Loucy (cell line): ENCODE measurements around the gene MDFI.

Experiments used
- H2AFZ ChIP-seq: fragments of 200-600 bp; sonication (generic); 2 replicates; pipeline ENCODE4 v1.6.0; 2016; ENCODE audit warnings: antibody characterized with exemption, mild to moderate bottlenecking, low read length, moderate library complexity
- H3F3A ChIP-seq: fragments of 200-600 bp; 2 replicates; pipeline ENCODE4 v1.6.0; 2016; ENCODE audit warnings: antibody characterized with exemption, low read depth, mild to moderate bottlenecking
- H3K27me3 ChIP-seq: fragments of 200-600 bp; sonication (generic); 2 replicates; pipeline ENCODE4 v1.6.1; 2014; ENCODE audit warnings: low read length, mild to moderate bottlenecking; ENCODE audit not compliant: insufficient read depth, poor library complexity, severe bottlenecking
- H3K36me3 ChIP-seq: fragments of 200-600 bp; sonication (generic); 2 replicates; pipeline ENCODE4 v1.6.1; 2016; ENCODE audit warnings: low read length; ENCODE audit not compliant: insufficient read depth
- H3K4me1 ChIP-seq: fragments of 200-600 bp; sonication (generic); 2 replicates; pipeline ENCODE4 v1.5.1; 2014; ENCODE audit warnings: low read length, mild to moderate bottlenecking; ENCODE audit not compliant: insufficient read depth, poor library complexity, severe bottlenecking
- H3K4me2 ChIP-seq: fragments of 200-600 bp; sonication (generic); 2 replicates; pipeline ENCODE4 v1.6.0; 2014; ENCODE audit warnings: antibody characterized with exemption, low read length, low read depth, mild to moderate bottlenecking; ENCODE audit not compliant: poor library complexity, severe bottlenecking
- H3K4me3 ChIP-seq: fragments of 200-600 bp; sonication (generic); 2 replicates; pipeline ENCODE4 v1.5.1; 2014; ENCODE audit warnings: low read length, mild to moderate bottlenecking, mixed read lengths; ENCODE audit not compliant: poor library complexity, severe bottlenecking
- H3K79me2 ChIP-seq: fragments of 200-600 bp; sonication (generic); 2 replicates; pipeline ENCODE4 v1.6.1; 2014; ENCODE audit warnings: low read length; ENCODE audit not compliant: insufficient read depth
- H3K9ac ChIP-seq: fragments of 200-600 bp; sonication (generic); 2 replicates; pipeline ENCODE4 v1.6.0; 2014; ENCODE audit warnings: mild to moderate bottlenecking, low read depth, low read length, moderate library complexity; ENCODE audit not compliant: poor library complexity, severe bottlenecking
- H3K9me2 ChIP-seq: fragments of 200-600 bp; sonication (generic); replicated peaks from 2 replicates; pipeline ENCODE4 v1.6.1; 2016; ENCODE audit warnings: low read depth, low read length, mixed read lengths
- H3K9me3 ChIP-seq: fragments of 200-600 bp; sonication (generic); 2 replicates; pipeline ENCODE4 v1.6.1; 2014; ENCODE audit warnings: mild to moderate bottlenecking, antibody characterized with exemption, low read length, low read depth; ENCODE audit not compliant: insufficient read depth
- H4K20me1 ChIP-seq: fragments of 200-600 bp; sonication (generic); 2 replicates; pipeline ENCODE4 v1.6.0; 2014; ENCODE audit warnings: antibody characterized with exemption, low read length, mild to moderate bottlenecking; ENCODE audit not compliant: insufficient read depth, poor library complexity, severe bottlenecking
- CTCF ChIP-seq: fragments of 200-600 bp; sonication (generic); conservative IDR thresholded peaks from 2 replicates; pipeline ENCODE4 v1.5.1; 2014; ENCODE audit warnings: mild to moderate bottlenecking, antibody characterized with exemption, low read length
- EZH2phosphoT487 ChIP-seq: fragments of 200-600 bp; IDR thresholded peaks from 2 replicates; pipeline ENCODE4 v1.6.1; 2018; ENCODE audit warnings: antibody characterized with exemption, mild to moderate bottlenecking, moderate library complexity, borderline replicate concordance

MDFI gene

DNA sequence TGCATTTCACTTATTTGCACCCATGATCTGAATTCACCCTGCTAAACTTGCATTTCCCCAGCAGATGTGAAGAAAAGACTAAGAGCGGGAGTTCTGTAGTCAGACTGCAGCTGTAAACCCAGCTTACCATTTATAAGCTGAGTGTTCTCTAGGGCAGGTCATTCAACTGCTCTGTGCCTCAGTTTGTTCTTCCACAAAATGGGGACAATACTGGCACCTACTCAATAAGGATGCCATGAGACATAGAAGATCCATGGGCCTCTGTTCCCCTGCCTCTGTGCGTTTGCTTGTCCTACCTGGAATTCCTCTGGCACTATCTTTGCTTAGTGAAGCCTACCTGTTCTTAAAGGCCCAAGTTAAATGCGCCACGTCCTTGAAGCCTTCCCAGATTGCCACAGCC lies 12.2 kb upstream of the MDFI start:
- H3K27me3 ChIP-seq = no peaks in the 10 kb centered on the region
- H4K20me1 ChIP-seq = no peaks in the 10 kb centered on the region
- H3K9me3 ChIP-seq = peaks cover 7% of the 10 kb centered on the region
- H3K36me3 ChIP-seq = no peaks in the 10 kb centered on the region
- peak overlapping the region; percentile 55 for H3K9ac ChIP-seq
- no peaks in the 10 kb centered on the region for H3F3A ChIP-seq
- peak overlapping the region; percentile 45 for H3K4me3 ChIP-seq
- no peaks in the 10 kb centered on the region for H3K9me2 ChIP-seq
- peaks cover 41% of the 10 kb centered on the region for H3K4me1 ChIP-seq
- H2AFZ ChIP-seq = no peak overlapping the region
- H3K4me2 ChIP-seq = peak overlapping the region; percentile 60
- no peaks in the 10 kb centered on the region for H3K79me2 ChIP-seq
- no peak for TF ChIP-seq CTCF
- TF ChIP-seq EZH2phosphoT487 = no peak

DNA sequence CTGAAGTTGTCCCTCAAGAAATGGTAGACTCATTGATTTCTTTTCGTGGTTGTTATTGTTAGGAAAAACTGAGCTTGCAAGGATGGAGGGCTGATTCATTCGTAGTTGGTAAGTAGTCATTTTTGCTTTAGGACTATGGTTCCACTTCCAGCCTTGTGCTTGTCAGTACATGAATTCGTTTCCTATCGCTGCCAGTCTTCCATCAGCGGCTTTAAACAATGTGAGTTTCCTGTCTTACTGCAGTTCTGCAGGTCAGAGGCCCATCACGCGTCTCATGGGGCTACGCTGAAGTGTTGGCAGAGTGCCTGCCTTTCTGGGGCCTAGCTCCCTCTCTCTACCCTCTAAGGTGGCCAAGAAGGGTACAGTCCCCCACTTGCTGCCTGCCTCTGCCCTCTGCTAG lies 11.4 kb upstream of the MDFI start:
- Histone ChIP-seq H3K9me3 (no peaks in the 10 kb centered on the region), H3K4me1 (peaks cover 41% of the 10 kb centered on the region), H3K9me2 (no peaks in the 10 kb centered on the region), H3K9ac (peak overlapping the region; percentile 55), H3K79me2 (no peaks in the 10 kb centered on the region), H3K36me3 (no peaks in the 10 kb centered on the region), H2AFZ (0 out of 2 replicates have a peak overlapping the region, but pooled peaks have one; percentile 3), H3K4me2 (peak overlapping the region; percentile 60), H3F3A (no peaks in the 10 kb centered on the region), H3K27me3 (no peaks in the 10 kb centered on the region), H4K20me1 (no peaks in the 10 kb centered on the region), H3K4me3 (no peak overlapping the region)
- no peak for TF ChIP-seq CTCF
- no peak for TF ChIP-seq EZH2phosphoT487

GRCh38 chr6:41629128-41629527 lies 9.1 kb upstream of the MDFI start:
- Histone ChIP-seq H3K79me2 (no peaks in the 10 kb centered on the region), H4K20me1 (no peaks in the 10 kb centered on the region), H3K9me3 (no peaks in the 10 kb centered on the region), H3F3A (peaks cover 13% of the 10 kb centered on the region), H3K4me2 (no peak overlapping the region), H3K4me3 (no peak overlapping the region), H2AFZ (no peak overlapping the region), H3K27me3 (no peaks in the 10 kb centered on the region), H3K36me3 (no peaks in the 10 kb centered on the region), H3K9ac (no peak overlapping the region), H3K9me2 (no peaks in the 10 kb centered on the region), H3K4me1 (peaks cover 49% of the 10 kb centered on the region)
- TF ChIP-seq CTCF (no peak), EZH2phosphoT487 (no peak)
